Left ventricle myocardium inferior (tissue), 1 donor: Measurements from ENCODE around the gene NKPD1. TPM values are rescaled to one million over a fixed set of nuclear protein-coding genes. Genes with fewer than 3 reads are reported as not detected.

Experiments used
- DNase-seq: peaks from one replicate; pipeline ENCODE4 v3.0.0-alpha.2; 2020
- H3K27ac ChIP-seq: fragments of 200-600 bp; replicated peaks from 2 replicates; pipeline ENCODE4 v1.8.0; 2021
- H3K27me3 ChIP-seq: fragments of 200-600 bp; 2 replicates; pipeline ENCODE4 v1.8.0; 2021; ENCODE audit warnings: low read depth
- H3K36me3 ChIP-seq: fragments of 200-600 bp; 2 replicates; pipeline ENCODE4 v1.8.0; 2021
- H3K4me1 ChIP-seq: fragments of 200-600 bp; 2 replicates; pipeline ENCODE4 v1.8.0; 2021
- H3K4me3 ChIP-seq: fragments of 200-600 bp; 2 replicates; pipeline ENCODE4 v1.8.0; 2021; ENCODE audit warnings: mild to moderate bottlenecking, moderate library complexity
- H3K9me3 ChIP-seq: fragments of 200-600 bp; replicated peaks from 2 replicates; pipeline ENCODE4 v1.8.0; 2021
- CTCF ChIP-seq: fragments of 200-600 bp; IDR thresholded peaks from 2 replicates; pipeline ENCODE4 v1.8.0; 2021; ENCODE audit warnings: antibody characterized with exemption, mild to moderate bottlenecking, borderline replicate concordance
- intact Hi-C: fragments of 100-400 bp; cut with micrococcal nuclease; formaldehyde crosslinking; loops from one replicate; pipeline ENCODE4 v1.11.0; 2022
- long read RNA-seq: library from polyadenylated mRNA; unstranded; transcript quantifications from one replicate; pipeline ENCODE4 v2.0.0, GENCODE V29; 2021
- total RNA-seq: library from RNA; stranded (reverse); fragmentation: NEBNext Ultra II Directional; extraction: Animal tissue kit (Norgen Biotek cat#: 25700); gene quantifications from one replicate; pipeline ENCODE4 v1.2.1, GENCODE V29; 2021
- donor health status: DM: no; HTN: yes; CAD: no; lungs with severe emphysema.

NKPD1 gene
- total RNA-seq = 0.05 TPM
- long read RNA-seq, partial matches to known transcripts = 0 of 1 reads
- long read RNA-seq, other reads (novel, unspliced or antisense) = 0 of 1 reads

GRCh38 chr19:45160870-45161737 lies at the start of gene NKPD1:
Gene NKPD1 (minus strand): TSS chr19:45160982. CDS start chr19:45160150, 832 bp downstream.
- intact Hi-C loops = no loop called here
- DNase-seq = no peak
- Histone ChIP-seq H3K27ac (no peak within 1 kb of the TSS), H3K4me1 (peaks cover 22% of the 10 kb centered on the region), H3K9me3 (no peaks in the 10 kb centered on the region), H3K27me3 (peaks cover 53% of the 10 kb centered on the region), H3K4me3 (no peak within 1 kb of the TSS), H3K36me3 (no peaks in the 10 kb centered on the region)
- TF ChIP-seq CTCF = no peak

GRCh38 chr19:45206328-45206727 lies 45.5 kb upstream of the NKPD1 start:
- Histone ChIP-seq H3K9me3 (no peaks in the 10 kb centered on the region), H3K27me3 (peaks cover 8% of the 10 kb centered on the region), H3K36me3 (no peaks in the 10 kb centered on the region), H3K4me3 (no peak overlapping the region), H3K4me1 (no peaks in the 10 kb centered on the region), H3K27ac (no peak overlapping the region)
- no peak for TF ChIP-seq CTCF
- intact Hi-C loops = no loop called here
- no peak for DNase-seq

- Histone ChIP-seq H3K27ac (no peak overlapping the region), H3K36me3 (no peaks in the 10 kb centered on the region), H3K27me3 (peaks cover 4% of the 10 kb centered on the region), H3K9me3 (no peaks in the 10 kb centered on the region), H3K4me3 (no peak overlapping the region), H3K4me1 (no peaks in the 10 kb centered on the region)
- no peak for TF ChIP-seq CTCF
- DNase-seq = no peak
- intact Hi-C loops = no loop called here
Measured at GRCh38 chr19:45205810-45206209, 45.0 kb upstream of the NKPD1 start.

- no peaks in the 10 kb centered on the region for H3K9me3 ChIP-seq
- no peak for TF ChIP-seq CTCF
- no peaks in the 10 kb centered on the region for H3K4me1 ChIP-seq
- no peaks in the 10 kb centered on the region for H3K27me3 ChIP-seq
- DNase-seq = no peak
- H3K4me3 ChIP-seq = no peak overlapping the region
- no peaks in the 10 kb centered on the region for H3K36me3 ChIP-seq
- no peak overlapping the region for H3K27ac ChIP-seq
- intact Hi-C loops = loop anchor here (5.0 kb wide), 1 partner anchor 45 kb away; the partner anchor contains the start of gene EXOC3L2
Measured at GRCh38 chr19:45202637-45203036, 41.9 kb upstream of the NKPD1 start.

GRCh38 chr19:45200568-45200967 lies 39.8 kb upstream of the NKPD1 start:
- no peaks in the 10 kb centered on the region for H3K36me3 ChIP-seq
- H3K27me3 ChIP-seq = no peaks in the 10 kb centered on the region
- no peaks in the 10 kb centered on the region for H3K9me3 ChIP-seq
- no peak overlapping the region for H3K27ac ChIP-seq
- H3K4me1 ChIP-seq = no peaks in the 10 kb centered on the region
- intact Hi-C loops = loop anchor here (5.0 kb wide), 1 partner anchor 47 kb away; the partner anchor contains the start of gene EXOC3L2
- no peak for DNase-seq
- peak; percentile 63 for TF ChIP-seq CTCF
- H3K4me3 ChIP-seq = no peak overlapping the region
